Neural progenitor cell (in vitro differentiated cells): ENCODE data around the gene NMNAT1. TPM values are rescaled to one million over a fixed set of nuclear protein-coding genes. Genes with fewer than 3 reads are reported as not detected.
"Not testable (repeated sequence)": the region's sequence is repeated elsewhere in the genome, so short reads cannot be mapped to it uniquely, and the experiment has no call there.

ENCODE experiments used
- DNase-seq: peaks from one replicate; pipeline ENCODE4 v3.0.0-alpha.2; 2016; ENCODE audit warnings: low spot score
- H2AFZ ChIP-seq: fragments of 200-600 bp; sonication (generic); replicated peaks from 2 replicates; pipeline ENCODE4 v1.6.1; 2016; ENCODE audit warnings: antibody characterized with exemption
- H3F3A ChIP-seq: fragments of 200-600 bp; sonication (generic); 2 replicates; pipeline ENCODE4 v1.6.1; 2016; ENCODE audit warnings: antibody characterized with exemption, low read depth
- H3K27ac ChIP-seq: fragments of 200-600 bp; sonication (generic); 2 replicates; pipeline ENCODE4 v1.5.1; 2016; ENCODE audit warnings: mild to moderate bottlenecking
- H3K27me3 ChIP-seq: fragments of 200-600 bp; sonication (generic); 2 replicates; pipeline ENCODE4 v1.6.1; 2016; ENCODE audit warnings: mild to moderate bottlenecking, moderate library complexity
- H3K36me3 ChIP-seq: fragments of 200-600 bp; sonication (generic); 2 replicates; pipeline ENCODE4 v1.5.1; 2016
- H3K4me1 ChIP-seq: fragments of 200-600 bp; sonication (generic); 2 replicates; pipeline ENCODE4 v1.6.1; 2016; ENCODE audit warnings: mixed run types
- H3K4me2 ChIP-seq: fragments of 200-600 bp; sonication (generic); 2 replicates; pipeline ENCODE4 v1.6.1; 2016
- H3K4me3 ChIP-seq: fragments of 200-600 bp; sonication (generic); 2 replicates; pipeline ENCODE4 v1.5.1; 2016
- H3K79me2 ChIP-seq: fragments of 200-600 bp; sonication (generic); 2 replicates; pipeline ENCODE4 v1.6.1; 2016; ENCODE audit warnings: low read depth
- H3K9ac ChIP-seq: fragments of 200-600 bp; sonication (generic); 2 replicates; pipeline ENCODE4 v1.6.1; 2016
- H3K9me3 ChIP-seq: fragments of 200-600 bp; sonication (generic); 2 replicates; pipeline ENCODE4 v1.5.1; 2016; ENCODE audit warnings: low read depth
- H4K20me1 ChIP-seq: fragments of 200-600 bp; sonication (generic); 2 replicates; pipeline ENCODE4 v1.6.1; 2016; ENCODE audit warnings: low read depth
- H3K27ac Mint-ChIP-seq: 3 replicates; pipeline ENCODE4 v1.8.0; 2021; ENCODE audit warnings: mixed read lengths
- H3K27me3 Mint-ChIP-seq: 2 replicates; pipeline ENCODE4 v1.8.0; 2022; ENCODE audit warnings: low read depth, mild to moderate bottlenecking, inconsistent platforms, moderate library complexity, mixed read lengths; ENCODE audit not compliant: insufficient read depth
- H3K36me3 Mint-ChIP-seq: 3 replicates; pipeline ENCODE4 v1.8.0; 2021; ENCODE audit warnings: mixed read lengths
- H3K4me1 Mint-ChIP-seq: 3 replicates; pipeline ENCODE4 v1.8.0; 2021; ENCODE audit warnings: mixed read lengths
- H3K4me3 Mint-ChIP-seq: 3 replicates; pipeline ENCODE4 v1.8.0; 2021; ENCODE audit warnings: mild to moderate bottlenecking, moderate library complexity, mixed read lengths
- H3K9me3 Mint-ChIP-seq: 3 replicates; pipeline ENCODE4 v1.8.0; 2020; ENCODE audit warnings: mixed read lengths
- EZH2 ChIP-seq: fragments of 200-600 bp; sonication (generic); IDR thresholded peaks from 2 replicates; pipeline ENCODE4 v1.6.1; 2017; ENCODE audit warnings: antibody characterized with exemption, mild to moderate bottlenecking, moderate library complexity
- EZH2phosphoT487 ChIP-seq: fragments of 200-600 bp; sonication (generic); IDR thresholded peaks from 2 replicates; pipeline ENCODE4 v1.6.1; 2017; ENCODE audit warnings: antibody characterized with exemption
- total RNA-seq: library from RNA; depleted of rRNA; stranded (reverse); fragments of >200 nt; gene quantifications from 2 replicates; pipeline ENCODE4 v1.2.3, GENCODE V29; 2015; ENCODE audit warnings: low replicate concordance
- TF ChIP-seq, protein P1 (sequence below): fragments of 200-600 bp; sonication (generic); IDR thresholded peaks from 2 replicates; pipeline ENCODE4 v1.5.1; 2017; ENCODE audit warnings: antibody characterized with exemption, mild to moderate bottlenecking

NMNAT1 gene
- total RNA-seq, 1 donor from 2014 or later: 14.6 TPM

DNA sequence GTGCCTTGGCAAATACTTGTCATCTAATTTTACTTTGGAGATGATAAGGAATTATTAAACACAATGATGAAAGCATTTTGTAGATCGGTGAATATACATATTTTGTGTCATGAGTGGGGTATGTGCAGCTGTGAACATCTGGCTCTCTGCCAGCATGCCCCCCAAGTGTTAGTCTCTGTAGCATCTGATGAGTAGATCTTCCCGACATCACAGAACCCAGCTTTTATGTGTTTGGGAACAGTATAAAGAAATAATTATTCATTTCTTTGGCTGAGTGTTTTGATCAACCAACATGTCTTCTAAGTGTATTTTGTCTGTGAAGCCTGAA, 28.7 kb upstream of the NMNAT1 start:
- Mint-ChIP-seq H3K9me3 (no peaks in the 10 kb centered on the region), H3K4me3 (no peak overlapping the region), H3K36me3 (no peaks in the 10 kb centered on the region), H3K27me3 (peaks cover 2% of the 10 kb centered on the region), H3K27ac (peak overlapping the region; percentile 16), H3K4me1 (peaks cover 33% of the 10 kb centered on the region)
- Histone ChIP-seq H3K9me3 (no peaks in the 10 kb centered on the region), H3K27ac (no peak overlapping the region), H2AFZ (no peak overlapping the region), H3K36me3 (no peaks in the 10 kb centered on the region), H3K4me3 (no peak overlapping the region), H3K79me2 (peaks cover 2% of the 10 kb centered on the region), H3K4me1 (peaks cover 16% of the 10 kb centered on the region), H4K20me1 (no peaks in the 10 kb centered on the region), H3F3A (peaks cover 21% of the 10 kb centered on the region), H3K27me3 (no peaks in the 10 kb centered on the region), H3K4me2 (no peak overlapping the region), H3K9ac (no peak overlapping the region)
- no peak for TF ChIP-seq EZH2
- TF ChIP-seq, protein P1, sequence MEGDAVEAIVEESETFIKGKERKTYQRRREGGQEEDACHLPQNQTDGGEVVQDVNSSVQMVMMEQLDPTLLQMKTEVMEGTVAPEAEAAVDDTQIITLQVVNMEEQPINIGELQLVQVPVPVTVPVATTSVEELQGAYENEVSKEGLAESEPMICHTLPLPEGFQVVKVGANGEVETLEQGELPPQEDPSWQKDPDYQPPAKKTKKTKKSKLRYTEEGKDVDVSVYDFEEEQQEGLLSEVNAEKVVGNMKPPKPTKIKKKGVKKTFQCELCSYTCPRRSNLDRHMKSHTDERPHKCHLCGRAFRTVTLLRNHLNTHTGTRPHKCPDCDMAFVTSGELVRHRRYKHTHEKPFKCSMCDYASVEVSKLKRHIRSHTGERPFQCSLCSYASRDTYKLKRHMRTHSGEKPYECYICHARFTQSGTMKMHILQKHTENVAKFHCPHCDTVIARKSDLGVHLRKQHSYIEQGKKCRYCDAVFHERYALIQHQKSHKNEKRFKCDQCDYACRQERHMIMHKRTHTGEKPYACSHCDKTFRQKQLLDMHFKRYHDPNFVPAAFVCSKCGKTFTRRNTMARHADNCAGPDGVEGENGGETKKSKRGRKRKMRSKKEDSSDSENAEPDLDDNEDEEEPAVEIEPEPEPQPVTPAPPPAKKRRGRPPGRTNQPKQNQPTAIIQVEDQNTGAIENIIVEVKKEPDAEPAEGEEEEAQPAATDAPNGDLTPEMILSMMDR: no peak
- no peak for TF ChIP-seq EZH2phosphoT487
- DNase-seq: no peak

DNA sequence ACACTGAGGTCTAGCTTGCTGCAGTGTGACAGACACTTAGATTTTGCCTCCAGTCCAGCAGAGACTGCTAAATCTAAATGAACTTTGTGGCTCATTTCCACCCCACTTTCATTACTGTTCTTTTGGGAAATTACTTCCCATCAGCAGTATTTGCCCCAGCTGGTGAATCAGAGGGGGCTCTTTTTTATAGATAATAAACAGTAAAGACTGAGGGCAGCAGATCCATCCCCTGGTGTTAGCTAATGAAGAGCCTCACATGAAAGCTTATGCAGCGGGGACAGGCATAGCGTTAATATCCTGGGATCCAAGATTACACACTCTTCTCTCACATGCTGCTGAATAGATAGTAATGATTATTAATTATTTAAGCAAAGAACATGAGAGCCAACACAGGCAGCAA, 26.8 kb upstream of the NMNAT1 start:
- peak overlapping the region; percentile 37 for H3K9ac ChIP-seq
- H4K20me1 ChIP-seq: no peaks in the 10 kb centered on the region
- TF ChIP-seq, protein P1: no peak
- TF ChIP-seq EZH2 (no peak), EZH2phosphoT487 (no peak)
- no peaks in the 10 kb centered on the region for H3K9me3 Mint-ChIP-seq
- H3K4me3 Mint-ChIP-seq: no peak overlapping the region
- peak overlapping the region; percentile 17 for H2AFZ ChIP-seq
- H3K4me1 Mint-ChIP-seq: peaks cover 36% of the 10 kb centered on the region
- peaks cover 2% of the 10 kb centered on the region for H3K27me3 Mint-ChIP-seq
- H3K27ac ChIP-seq: peak overlapping the region; percentile 70
- H3K36me3 ChIP-seq: no peaks in the 10 kb centered on the region
- no peaks in the 10 kb centered on the region for H3K79me2 ChIP-seq
- H3K4me2 ChIP-seq: no peak overlapping the region
- DNase-seq: no peak
- no peaks in the 10 kb centered on the region for H3K27me3 ChIP-seq
- H3F3A ChIP-seq: peaks cover 15% of the 10 kb centered on the region
- no peak overlapping the region for H3K4me3 ChIP-seq
- no peak overlapping the region for H3K27ac Mint-ChIP-seq
- H3K36me3 Mint-ChIP-seq: no peaks in the 10 kb centered on the region
- H3K4me1 ChIP-seq: peaks cover 14% of the 10 kb centered on the region
- H3K9me3 ChIP-seq: no peaks in the 10 kb centered on the region

DNA sequence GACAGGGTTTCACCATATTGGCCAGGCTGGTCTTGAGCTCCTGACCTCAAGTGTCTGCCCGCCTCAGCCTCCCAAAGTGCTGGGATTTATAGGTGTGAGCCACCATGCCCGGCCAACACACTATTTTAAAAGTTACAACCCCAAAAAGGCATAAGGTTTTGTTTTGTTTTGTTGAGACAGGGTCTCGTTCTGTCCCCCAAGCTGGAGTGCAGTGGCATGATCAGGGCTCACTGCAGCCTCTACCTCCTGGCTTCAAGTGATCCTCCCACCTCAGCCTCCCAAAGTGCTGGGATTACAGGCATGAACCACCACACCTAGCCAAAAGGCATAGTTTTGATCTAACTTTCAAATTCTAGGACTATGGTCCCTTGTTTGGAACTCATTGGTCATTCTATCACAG, 25.8 kb upstream of the NMNAT1 start:
- Histone ChIP-seq H3K4me1 (peaks cover 23% of the 10 kb centered on the region), H3F3A (peaks cover 20% of the 10 kb centered on the region)
- H3K4me3 ChIP-seq, H3K27me3 Mint-ChIP-seq, DNase-seq, H3K27me3 ChIP-seq, H3K27ac Mint-ChIP-seq, H3K4me2 ChIP-seq, H3K9me3 Mint-ChIP-seq, H3K9ac ChIP-seq, H3K36me3 ChIP-seq, H4K20me1 ChIP-seq, H3K4me3 Mint-ChIP-seq, H2AFZ ChIP-seq, H3K36me3 Mint-ChIP-seq, H3K27ac ChIP-seq, H3K9me3 ChIP-seq, H3K79me2 ChIP-seq: not testable (repeated sequence)
- H3K4me1 Mint-ChIP-seq: peaks cover 39% of the 10 kb centered on the region

DNA sequence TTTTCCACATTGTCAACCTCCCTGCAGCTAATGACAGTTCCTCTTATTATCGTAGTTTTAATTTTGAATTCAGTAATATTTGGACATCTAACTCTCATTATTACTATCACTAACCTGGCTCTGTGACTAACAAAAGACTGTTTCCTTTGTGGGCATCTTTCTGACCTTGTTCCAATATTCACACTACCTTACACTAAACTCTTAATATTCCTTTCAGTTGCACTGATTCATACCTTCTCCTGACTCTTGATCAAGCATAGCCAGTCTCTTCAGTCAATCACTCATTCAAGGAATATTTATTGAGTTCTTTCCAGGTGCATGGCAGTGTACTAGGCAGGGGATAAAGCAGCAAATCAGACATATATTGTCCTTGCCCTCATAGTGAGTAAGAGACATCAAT, 25.4 kb upstream of the NMNAT1 start:
- DNase-seq: no peak
- no peaks in the 10 kb centered on the region for H3K36me3 ChIP-seq
- no peak overlapping the region for H3K4me3 ChIP-seq
- H3K79me2 ChIP-seq: no peaks in the 10 kb centered on the region
- Mint-ChIP-seq H3K36me3 (no peaks in the 10 kb centered on the region), H3K4me1 (peaks cover 42% of the 10 kb centered on the region), H3K27ac (no peak overlapping the region), H3K9me3 (no peaks in the 10 kb centered on the region), H3K4me3 (no peak overlapping the region), H3K27me3 (peaks cover 2% of the 10 kb centered on the region)
- no peak overlapping the region for H3K27ac ChIP-seq
- TF ChIP-seq, protein P1: no peak
- TF ChIP-seq EZH2phosphoT487 (no peak), EZH2 (no peak)
- peaks cover 27% of the 10 kb centered on the region for H3K4me1 ChIP-seq
- no peak overlapping the region for H3K4me2 ChIP-seq
- H3K9ac ChIP-seq: no peak overlapping the region
- H2AFZ ChIP-seq: no peak overlapping the region
- no peaks in the 10 kb centered on the region for H3K27me3 ChIP-seq
- peaks cover 24% of the 10 kb centered on the region for H3F3A ChIP-seq
- no peaks in the 10 kb centered on the region for H3K9me3 ChIP-seq
- no peaks in the 10 kb centered on the region for H4K20me1 ChIP-seq
